GM23248 (cell line): ENCODE results near the gene TMEM131. TPM values are rescaled to one million over a fixed set of nuclear protein-coding genes. Genes with fewer than 3 reads are reported as not detected.

Experiments
- DNase-seq: peaks from one replicate; pipeline ENCODE4 v3.0.0-alpha.2; 2015
- H2AFZ ChIP-seq: fragments of 200-600 bp; sonication (generic); 2 replicates; pipeline ENCODE4 v1.6.1; 2016; ENCODE audit warnings: antibody characterized with exemption
- H3F3A ChIP-seq: fragments of 200-600 bp; sonication (generic); 2 replicates; pipeline ENCODE4 v1.6.1; 2016; ENCODE audit warnings: mild to moderate bottlenecking, antibody characterized with exemption, mixed run types; ENCODE audit not compliant: insufficient read depth
- H3K27ac ChIP-seq: fragments of 200-600 bp; sonication (generic); 2 replicates; pipeline ENCODE4 v1.5.1; 2016; ENCODE audit warnings: mild to moderate bottlenecking
- H3K27me3 ChIP-seq: fragments of 200-600 bp; sonication (generic); replicated peaks from 2 replicates; pipeline ENCODE4 v1.6.1; 2016; ENCODE audit warnings: mild to moderate bottlenecking; ENCODE audit not compliant: insufficient read depth
- H3K36me3 ChIP-seq: fragments of 200-600 bp; sonication (generic); 2 replicates; pipeline ENCODE4 v1.6.1; 2016; ENCODE audit warnings: low read depth, mild to moderate bottlenecking
- H3K4me1 ChIP-seq: fragments of 200-600 bp; sonication (generic); 2 replicates; pipeline ENCODE4 v1.6.1; 2016; ENCODE audit warnings: mild to moderate bottlenecking; ENCODE audit not compliant: insufficient read depth
- H3K4me2 ChIP-seq: fragments of 200-600 bp; sonication (generic); one replicate; pipeline ENCODE4 v1.6.1; 2016; ENCODE audit warnings: mild to moderate bottlenecking; ENCODE audit not compliant: unreplicated experiment
- H3K4me3 ChIP-seq: fragments of 200-600 bp; sonication (generic); 2 replicates; pipeline ENCODE4 v1.5.1; 2016; ENCODE audit warnings: mild to moderate bottlenecking
- H3K79me2 ChIP-seq: fragments of 200-600 bp; sonication (generic); 2 replicates; pipeline ENCODE4 v1.6.1; 2016; ENCODE audit warnings: mild to moderate bottlenecking; ENCODE audit not compliant: insufficient read depth
- H3K9ac ChIP-seq: fragments of 200-600 bp; sonication (generic); 2 replicates; pipeline ENCODE4 v1.6.1; 2016; ENCODE audit warnings: mild to moderate bottlenecking
- H3K9me2 ChIP-seq: fragments of 200-600 bp; sonication (generic); 2 replicates; pipeline ENCODE4 v1.6.1; 2016; ENCODE audit warnings: mixed run types, mild to moderate bottlenecking, moderate library complexity; ENCODE audit not compliant: insufficient read depth
- H3K9me3 ChIP-seq: fragments of 200-600 bp; sonication (generic); one replicate; pipeline ENCODE4 v1.6.1; 2017; ENCODE audit warnings: low read depth
- H4K20me1 ChIP-seq: fragments of 200-600 bp; sonication (generic); 2 replicates; pipeline ENCODE4 v1.6.0; 2016; ENCODE audit not compliant: insufficient read depth
- EZH2 ChIP-seq: fragments of 200-600 bp; sonication (generic); IDR thresholded peaks from 2 replicates; pipeline ENCODE4 v1.6.1; 2018; ENCODE audit warnings: antibody characterized with exemption, mild to moderate bottlenecking; ENCODE audit not compliant: insufficient read depth, poor library complexity, severe bottlenecking
- EZH2phosphoT487 ChIP-seq: fragments of 200-600 bp; sonication (generic); IDR thresholded peaks from 2 replicates; pipeline ENCODE4 v1.6.1; 2018; ENCODE audit warnings: antibody characterized with exemption, moderate library complexity, mild to moderate bottlenecking, low read depth; ENCODE audit not compliant: insufficient read depth
- WGBS, 2 experiments: methylation state at CpG; one replicate each; pipeline ENCODE4 v1.1.6; 2015 to 2017; ENCODE audit warnings: low lambda C conversion rate in 2 of 2, low coverage in 1 of 2; ENCODE audit errors: missing lambda C conversion rate in 2 of 2; 5-methylcytosine and 5-hydroxymethylcytosine counted together
- in situ Hi-C: fragments of 300-500 bp; cut with MboI; formaldehyde crosslinking; loops from 2 replicates; pipeline ENCODE4 v1.15.0; 2020
- polyA plus RNA-seq: library from polyadenylated mRNA; unstranded; fragments of >200 nt; fragmentation: Nextera tagmentation; extraction: Ambion mirVana; gene quantifications from 2 replicates; pipeline ENCODE4 v1.2.1, GENCODE V29; 2016
- total RNA-seq: library from RNA; depleted of rRNA; stranded (reverse); fragments of >200 nt; shearing (Covaris generic); gene quantifications from 2 replicates; pipeline ENCODE4 v1.2.3, GENCODE V29; 2014

Gene TMEM131
- total and polyA plus RNA-seq, 2 experiments from 2014 or later, result 15.7 to 16.4 TPM

GRCh38 chr2:97907369-97908100 is 88.2 kb downstream of the TMEM131 start:
- Histone ChIP-seq H3K4me2 (no peak overlapping the region), H2AFZ (no peak overlapping the region), H3K9me3 (no peaks in the 10 kb centered on the region), H3K4me1 (peaks cover 16% of the 10 kb centered on the region), H3K27me3 (no peaks in the 10 kb centered on the region), H4K20me1 (0 out of 2 replicates have a peak, but pooled peaks cover 9% of the 10 kb centered on the region), H3K4me3 (no peak overlapping the region), H3K9ac (no peak overlapping the region), H3F3A (peaks cover 20% of the 10 kb centered on the region), H3K79me2 (peaks cover 44% of the 10 kb centered on the region), H3K9me2 (no peaks in the 10 kb centered on the region), H3K36me3 (no peaks in the 10 kb centered on the region), H3K27ac (no peak overlapping the region)
- 87 to 88% methylated on average over 6 of the region's 6 CpGs for WGBS, 2 experiments
- no peak for DNase-seq
- in situ Hi-C loops, result no loop called here
- TF ChIP-seq EZH2, result no peak
- no peak for TF ChIP-seq EZH2phosphoT487

GRCh38 chr2:97906307-97906706 is 89.4 kb downstream of the TMEM131 start:
- H3K79me2 ChIP-seq, result peaks cover 42% of the 10 kb centered on the region
- no peaks in the 10 kb centered on the region for H3K27me3 ChIP-seq
- H3K36me3 ChIP-seq, result 0 out of 2 replicates have a peak, but pooled peaks cover 3% of the 10 kb centered on the region
- H3K9ac ChIP-seq, result no peak overlapping the region
- WGBS, 2 experiments, result 33 to 35% methylated on average over 1 of the region's 1 CpG
- TF ChIP-seq EZH2phosphoT487, result no peak
- TF ChIP-seq EZH2, result no peak
- no peak overlapping the region for H2AFZ ChIP-seq
- H3F3A ChIP-seq, result peaks cover 8% of the 10 kb centered on the region
- peaks cover 4% of the 10 kb centered on the region for H3K4me1 ChIP-seq
- no peak overlapping the region for H3K4me3 ChIP-seq
- in situ Hi-C loops, result no loop called here
- no peak for DNase-seq
- H4K20me1 ChIP-seq, result 0 out of 2 replicates have a peak, but pooled peaks cover under 1% of the 10 kb centered on the region
- no peak overlapping the region for H3K27ac ChIP-seq
- no peaks in the 10 kb centered on the region for H3K9me3 ChIP-seq
- H3K9me2 ChIP-seq, result no peaks in the 10 kb centered on the region; the same call in 1 of the 2 replicates
- no peak overlapping the region for H3K4me2 ChIP-seq

- H3F3A ChIP-seq, result no peaks in the 10 kb centered on the region
- in situ Hi-C loops, result no loop called here
- H2AFZ ChIP-seq, result no peak overlapping the region
- H3K9me2 ChIP-seq, result no peaks in the 10 kb centered on the region; the same call in 1 of the 2 replicates
- H3K36me3 ChIP-seq, result 0 out of 2 replicates have a peak, but pooled peaks cover 3% of the 10 kb centered on the region
- 0 out of 2 replicates have a peak, but pooled peaks cover 4% of the 10 kb centered on the region for H3K4me1 ChIP-seq
- H3K9me3 ChIP-seq, result no peaks in the 10 kb centered on the region
- H3K9ac ChIP-seq, result no peak overlapping the region
- H3K4me3 ChIP-seq, result no peak overlapping the region
- no peak overlapping the region for H3K4me2 ChIP-seq
- DNase-seq, result no peak
- no peak overlapping the region for H3K27ac ChIP-seq
- H3K27me3 ChIP-seq, result no peaks in the 10 kb centered on the region
- TF ChIP-seq EZH2, result no peak
- no peak for TF ChIP-seq EZH2phosphoT487
- WGBS, 2 experiments, result 59 to 68% methylated on average over 1 of the region's 1 CpG
- no peaks in the 10 kb centered on the region for H4K20me1 ChIP-seq
- H3K79me2 ChIP-seq, result peaks cover 40% of the 10 kb centered on the region
Measured at GRCh38 chr2:97905294-97905693, 90.5 kb downstream of the TMEM131 start.

GRCh38 chr2:97901862-97902261 is 93.9 kb downstream of the TMEM131 start:
- Histone ChIP-seq H4K20me1 (no peaks in the 10 kb centered on the region; the same call in 1 of the 2 replicates), H2AFZ (no peak overlapping the region), H3K36me3 (0 out of 2 replicates have a peak, but pooled peaks cover 3% of the 10 kb centered on the region), H3K9ac (no peak overlapping the region), H3K4me1 (0 out of 2 replicates have a peak, but pooled peaks cover 4% of the 10 kb centered on the region), H3F3A (no peaks in the 10 kb centered on the region), H3K4me2 (no peak overlapping the region), H3K27ac (no peak overlapping the region), H3K9me3 (no peaks in the 10 kb centered on the region), H3K27me3 (no peaks in the 10 kb centered on the region), H3K4me3 (no peak overlapping the region), H3K9me2 (no peaks in the 10 kb centered on the region; the same call in 1 of the 2 replicates), H3K79me2 (peaks cover 37% of the 10 kb centered on the region; the same call in 1 of the 2 replicates)
- in situ Hi-C loops, result no loop called here
- no peak for DNase-seq
- TF ChIP-seq EZH2, result no peak
- TF ChIP-seq EZH2phosphoT487, result no peak
